ENCODE results near the gene CFAP47.

GRCh38 chrX:36007207-36007606 is 87.7 kb downstream of the CFAP47 start:
- TF ChIP-seq CTCF (IDR thresholded peaks at IDR 0.05; ENCODE audit: low read length) (no peak), EZH2phosphoT487 (IDR thresholded peaks at IDR 0.05; ENCODE audit: low read length) (no peak)
